ENCODE measurements around the gene MIS12.

Gene MIS12, protein sequence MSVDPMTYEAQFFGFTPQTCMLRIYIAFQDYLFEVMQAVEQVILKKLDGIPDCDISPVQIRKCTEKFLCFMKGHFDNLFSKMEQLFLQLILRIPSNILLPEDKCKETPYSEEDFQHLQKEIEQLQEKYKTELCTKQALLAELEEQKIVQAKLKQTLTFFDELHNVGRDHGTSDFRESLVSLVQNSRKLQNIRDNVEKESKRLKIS

DNA sequence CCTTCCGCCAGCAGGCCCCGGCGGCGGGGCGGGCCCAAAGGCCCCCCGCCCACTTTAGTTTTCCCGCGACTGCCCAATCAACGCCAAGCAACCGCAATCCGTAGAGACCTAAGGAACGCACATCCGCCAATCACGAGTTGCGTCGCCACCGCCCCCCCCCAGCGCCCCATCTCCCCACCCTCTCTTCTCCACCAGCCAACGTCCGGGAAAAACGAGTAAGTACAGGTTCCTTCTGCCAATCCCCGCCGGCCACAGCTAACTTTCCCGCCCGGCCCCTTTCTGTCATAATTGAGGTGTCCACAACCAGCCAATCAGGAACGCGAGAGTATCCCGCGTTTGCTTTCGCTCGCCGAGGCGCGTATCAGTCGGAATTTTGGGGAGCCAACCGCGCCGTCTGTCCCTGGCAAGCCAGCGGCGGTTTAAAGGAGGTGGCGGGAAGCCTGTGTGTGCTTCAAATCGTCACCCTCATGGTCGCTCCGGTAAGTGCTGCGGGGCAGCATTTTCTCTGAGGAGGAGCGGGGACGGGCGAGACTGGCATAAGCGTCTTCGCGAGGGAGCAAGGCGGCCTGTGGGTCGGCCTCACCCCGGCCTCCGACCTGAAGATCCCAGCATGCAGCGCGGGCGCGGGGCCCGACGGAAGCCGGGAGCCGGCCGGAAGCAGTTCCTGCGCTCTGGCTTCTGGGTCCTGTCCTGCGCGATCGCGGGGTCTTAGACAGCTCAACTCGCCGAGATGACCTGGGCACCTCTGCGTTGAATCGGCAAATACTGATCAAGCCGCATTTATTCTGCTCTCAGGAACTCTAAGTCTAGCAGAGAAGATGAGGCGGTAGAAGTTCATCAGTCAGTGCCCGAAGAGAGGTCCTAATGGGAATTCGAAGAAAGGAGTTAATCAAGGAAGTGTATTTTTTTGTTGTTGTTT, at the start of gene MIS12:
Gene MIS12, plus strand, starts transcription at position 361 of the 919 bp plus-strand sequence. CDS start 2,297 bp downstream, outside the sequence.
- Histone ChIP-seq H3K27ac (ENCODE audit: low read length) (peak within 1 kb of the TSS; percentile 74), H3K27me3 (ENCODE audit: insufficient read depth, low read length) (no peaks in the 10 kb centered on the region), H3K4me3 (ENCODE audit: low read length) (peak within 1 kb of the TSS; percentile 92), H3K9me3 (ENCODE audit: insufficient read depth, low read depth, low read length) (no peaks in the 10 kb centered on the region), H3K9ac (ENCODE audit: low read depth, low read length) (peak within 1 kb of the TSS; percentile 97), H3K4me1 (ENCODE audit: insufficient read depth, low read length) (peaks cover 2% of the 10 kb centered on the region; the same call in 1 of the 2 replicates), H3K36me3 (ENCODE audit: insufficient read depth, low read depth, low read length) (peaks cover 68% of the 10 kb centered on the region)

GRCh38 chr17:5437721-5438317, 48.5 kb upstream of the MIS12 start:
- Histone ChIP-seq H3K36me3 (ENCODE audit: insufficient read depth, low read depth, low read length) (peaks cover 75% of the 10 kb centered on the region), H3K27me3 (ENCODE audit: insufficient read depth, low read length) (no peaks in the 10 kb centered on the region), H3K9me3 (ENCODE audit: insufficient read depth, low read depth, low read length) (no peaks in the 10 kb centered on the region), H3K9ac (ENCODE audit: low read depth, low read length) (peak overlapping the region; percentile 99), H3K4me1 (ENCODE audit: insufficient read depth, low read length) (peaks cover 7% of the 10 kb centered on the region; the same call in 1 of the 2 replicates), H3K4me3 (ENCODE audit: low read length) (peak overlapping the region; percentile 100), H3K27ac (ENCODE audit: low read length) (no peak overlapping the region)

- H3K27me3 ChIP-seq (ENCODE audit: insufficient read depth, low read length): no peaks in the 10 kb centered on the region
- H3K4me1 ChIP-seq (ENCODE audit: insufficient read depth, low read length): peaks cover 7% of the 10 kb centered on the region; the same call in 1 of the 2 replicates
- H3K9me3 ChIP-seq (ENCODE audit: insufficient read depth, low read depth, low read length): no peaks in the 10 kb centered on the region
- H3K9ac ChIP-seq (ENCODE audit: low read depth, low read length): peak within 1 kb of the TSS; percentile 99
- peaks cover 73% of the 10 kb centered on the region for H3K36me3 ChIP-seq (ENCODE audit: insufficient read depth, low read depth, low read length)
- peak within 1 kb of the TSS; percentile 100 for H3K4me3 ChIP-seq (ENCODE audit: low read length)
- H3K27ac ChIP-seq (ENCODE audit: low read length): peak within 1 kb of the TSS; percentile 67
Observed at GRCh38 chr17:5438716-5439445, 47.5 kb upstream of the MIS12 start, which contains the start of gene C1QBP. C1QBP (minus strand) TSS chr17:5439155; CDS start chr17:5439073, 82 bp downstream.

GRCh38 chr17:5439446-5439764, 47.0 kb upstream of the MIS12 start:
- no peak overlapping the region for H3K9ac ChIP-seq (ENCODE audit: low read depth, low read length)

DNA sequence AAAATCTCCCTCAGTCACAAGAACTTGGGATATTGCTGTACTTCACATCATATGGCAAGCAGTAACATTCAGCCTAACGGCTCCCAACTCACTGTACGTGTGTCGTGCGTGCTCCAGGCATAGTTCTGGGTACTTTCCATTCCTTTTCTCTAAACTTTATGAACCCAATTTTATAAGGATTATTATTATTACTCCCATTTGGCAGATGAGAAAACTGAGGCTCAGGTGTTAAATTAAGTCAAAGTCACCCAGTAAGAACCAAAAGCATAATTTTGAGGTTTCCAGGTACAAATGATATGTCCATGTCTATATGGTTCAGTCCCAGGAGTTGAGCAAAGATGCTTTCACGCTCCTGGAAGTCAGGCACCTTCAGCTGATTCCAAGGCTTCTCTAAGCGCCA, 42.6 kb upstream of the MIS12 start:
- Histone ChIP-seq H3K9me3 (ENCODE audit: insufficient read depth, low read depth, low read length) (no peaks in the 10 kb centered on the region), H3K27ac (ENCODE audit: low read length) (no peak overlapping the region), H3K4me3 (ENCODE audit: low read length) (no peak overlapping the region), H3K9ac (ENCODE audit: low read depth, low read length) (no peak overlapping the region), H3K36me3 (ENCODE audit: insufficient read depth, low read depth, low read length) (peaks cover 74% of the 10 kb centered on the region), H3K4me1 (ENCODE audit: insufficient read depth, low read length) (no peaks in the 10 kb centered on the region), H3K27me3 (ENCODE audit: insufficient read depth, low read length) (no peaks in the 10 kb centered on the region)

More at GRCh38 chr17:5439446-5439764, 47.0 kb upstream of the MIS12 start:
- no peaks in the 10 kb centered on the region for H3K27me3 ChIP-seq (ENCODE audit: insufficient read depth, low read length)
- no peaks in the 10 kb centered on the region for H3K9me3 ChIP-seq (ENCODE audit: insufficient read depth, low read depth, low read length)
- peak overlapping the region; percentile 22; the same call in 1 of the 2 replicates for H3K4me3 ChIP-seq (ENCODE audit: low read length)
- no peak overlapping the region for H3K27ac ChIP-seq (ENCODE audit: low read length)
- H3K36me3 ChIP-seq (ENCODE audit: insufficient read depth, low read depth, low read length): peaks cover 73% of the 10 kb centered on the region
- peaks cover 7% of the 10 kb centered on the region; the same call in 1 of the 2 replicates for H3K4me1 ChIP-seq (ENCODE audit: insufficient read depth, low read length)

GRCh38 chr17:5444209-5444608, 42.2 kb upstream of the MIS12 start:
- H3K27me3 ChIP-seq (ENCODE audit: insufficient read depth, low read length): no peaks in the 10 kb centered on the region
- H3K9me3 ChIP-seq (ENCODE audit: insufficient read depth, low read depth, low read length): no peaks in the 10 kb centered on the region
- H3K4me1 ChIP-seq (ENCODE audit: insufficient read depth, low read length): no peaks in the 10 kb centered on the region
- no peak overlapping the region for H3K27ac ChIP-seq (ENCODE audit: low read length)
- no peak overlapping the region for H3K9ac ChIP-seq (ENCODE audit: low read depth, low read length)
- peaks cover 79% of the 10 kb centered on the region for H3K36me3 ChIP-seq (ENCODE audit: insufficient read depth, low read depth, low read length)
- H3K4me3 ChIP-seq (ENCODE audit: low read length): no peak overlapping the region

DNA sequence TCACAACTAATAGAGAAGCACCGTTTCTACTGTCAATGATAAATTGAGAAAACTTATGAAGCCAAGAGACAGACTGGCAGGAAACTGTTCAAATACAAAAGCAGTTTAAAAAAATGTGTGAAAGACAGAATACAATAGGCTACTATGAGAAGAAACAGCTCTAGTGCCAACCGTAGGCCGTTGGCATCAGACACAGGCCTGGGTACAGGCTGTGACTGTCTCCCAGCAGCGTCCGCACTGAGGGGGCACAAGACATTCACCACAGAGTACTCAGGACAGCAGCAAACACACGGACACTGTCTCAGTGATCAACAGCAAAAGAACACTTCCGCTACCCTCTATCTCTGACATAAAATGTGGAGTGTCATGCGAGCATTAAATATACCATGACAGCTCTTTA, 39.6 kb upstream of the MIS12 start:
- Histone ChIP-seq H3K4me1 (ENCODE audit: insufficient read depth, low read length) (no peaks in the 10 kb centered on the region), H3K36me3 (ENCODE audit: insufficient read depth, low read depth, low read length) (peaks cover 93% of the 10 kb centered on the region), H3K9me3 (ENCODE audit: insufficient read depth, low read depth, low read length) (no peaks in the 10 kb centered on the region), H3K27ac (ENCODE audit: low read length) (no peak overlapping the region), H3K27me3 (ENCODE audit: insufficient read depth, low read length) (no peaks in the 10 kb centered on the region), H3K4me3 (ENCODE audit: low read length) (no peak overlapping the region), H3K9ac (ENCODE audit: low read depth, low read length) (no peak overlapping the region)

DNA sequence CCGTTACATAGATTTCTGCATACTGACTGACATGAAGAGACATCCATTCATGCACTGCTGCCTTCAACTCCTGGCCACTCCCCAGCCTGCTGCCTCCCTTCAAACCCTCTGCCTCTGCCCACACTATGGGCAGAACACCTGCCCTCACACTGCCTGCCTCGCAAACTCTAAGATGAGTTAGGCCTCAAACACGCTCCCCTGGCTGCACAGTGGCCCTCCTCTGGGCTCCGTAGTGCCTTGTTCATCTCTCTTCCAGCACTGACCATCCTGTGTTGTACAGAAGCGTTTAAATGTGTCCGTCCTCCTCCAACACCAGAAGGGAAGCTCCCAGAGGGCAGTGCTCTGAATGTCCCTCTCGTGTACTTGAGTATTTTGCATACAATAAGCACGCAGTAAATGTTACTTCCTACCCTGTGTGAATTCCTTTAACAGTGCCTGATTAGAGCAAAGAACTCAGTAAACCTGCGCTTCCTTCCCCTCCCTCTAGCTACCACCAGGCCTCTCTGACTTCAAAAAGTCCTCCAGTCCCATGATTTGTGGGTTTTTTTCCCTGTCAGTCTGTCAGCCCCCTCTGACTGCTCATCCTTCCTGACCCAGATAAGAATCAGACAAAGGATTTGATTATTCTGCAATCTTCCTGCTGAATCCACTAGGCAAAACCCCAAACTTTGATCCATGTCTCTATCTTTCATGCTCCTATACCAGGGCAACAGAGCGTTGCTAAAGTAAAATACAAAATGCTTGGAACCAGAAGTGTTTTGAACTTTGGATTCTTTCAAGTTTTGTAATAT, 21.5 kb upstream of the MIS12 start:
- Histone ChIP-seq H3K9me3 (ENCODE audit: insufficient read depth, low read depth, low read length) (no peaks in the 10 kb centered on the region), H3K4me1 (ENCODE audit: insufficient read depth, low read length) (peaks cover 11% of the 10 kb centered on the region), H3K27ac (ENCODE audit: low read length) (no peak overlapping the region), H3K36me3 (ENCODE audit: insufficient read depth, low read depth, low read length) (peaks cover 55% of the 10 kb centered on the region), H3K9ac (ENCODE audit: low read depth, low read length) (no peak overlapping the region; the same call in 1 of the 2 replicates), H3K4me3 (ENCODE audit: low read length) (no peak overlapping the region), H3K27me3 (ENCODE audit: insufficient read depth, low read length) (no peaks in the 10 kb centered on the region)

GRCh38 chr17:5466295-5466694, 20.1 kb upstream of the MIS12 start:
- H3K9me3 ChIP-seq (ENCODE audit: insufficient read depth, low read depth, low read length): no peaks in the 10 kb centered on the region
- H3K4me1 ChIP-seq (ENCODE audit: insufficient read depth, low read length): peaks cover 11% of the 10 kb centered on the region

GRCh38 chr17:5467416-5467815, 18.9 kb upstream of the MIS12 start:
- Histone ChIP-seq H3K4me3 (ENCODE audit: low read length) (peak overlapping the region; percentile 100), H3K27me3 (ENCODE audit: insufficient read depth, low read length) (no peaks in the 10 kb centered on the region), H3K9ac (ENCODE audit: low read depth, low read length) (peak overlapping the region; percentile 99; the same call in 1 of the 2 replicates), H3K36me3 (ENCODE audit: insufficient read depth, low read depth, low read length) (peaks cover 45% of the 10 kb centered on the region), H3K9me3 (ENCODE audit: insufficient read depth, low read depth, low read length) (no peaks in the 10 kb centered on the region), H3K27ac (ENCODE audit: low read length) (no peak overlapping the region), H3K4me1 (ENCODE audit: insufficient read depth, low read length) (peaks cover 11% of the 10 kb centered on the region)

More at GRCh38 chr17:5466295-5466694, 20.1 kb upstream of the MIS12 start:
- Histone ChIP-seq H3K27me3 (ENCODE audit: insufficient read depth, low read length) (no peaks in the 10 kb centered on the region), H3K4me3 (ENCODE audit: low read length) (peak overlapping the region; percentile 100), H3K27ac (ENCODE audit: low read length) (no peak overlapping the region), H3K9ac (ENCODE audit: low read depth, low read length) (peak overlapping the region; percentile 99; the same call in 1 of the 2 replicates), H3K36me3 (ENCODE audit: insufficient read depth, low read depth, low read length) (peaks cover 42% of the 10 kb centered on the region)

All from iPS-20b (cell line).